ENCODE results near the gene KIAA0753.

KIAA0753 gene

GRCh38 chr17:6627019-6627418 lies 13.5 kb downstream of the KIAA0753 start:
- H3K4me3 ChIP-seq (ENCODE audit: low read length): no peak overlapping the region
- no peak overlapping the region for H3K4me2 ChIP-seq (ENCODE audit: low read length)
- no peaks in the 10 kb centered on the region for H3F3A ChIP-seq (ENCODE audit: control insufficient read depth, insufficient read depth)
- no peaks in the 10 kb centered on the region for H3K9me2 ChIP-seq (replicated peaks; ENCODE audit: control insufficient read depth, low read length)
- peaks cover 5% of the 10 kb centered on the region for H3K79me2 ChIP-seq (ENCODE audit: control insufficient read depth, low read length)
- no peak for TF ChIP-seq CTCF (IDR thresholded peaks at IDR 0.05; ENCODE audit: low read depth, low read length, poor library complexity, severe bottlenecking)
- TF ChIP-seq EZH2phosphoT487 (IDR thresholded peaks at IDR 0.05; ENCODE audit: borderline replicate concordance, low read length): no peak
- no peak overlapping the region for H3K27ac ChIP-seq (ENCODE audit: low read depth, low read length)
- no peaks in the 10 kb centered on the region for H3K9me3 ChIP-seq (ENCODE audit: control insufficient read depth, insufficient read depth, low read length)
- H3K4me1 ChIP-seq (ENCODE audit: control insufficient read depth, low read length): no peaks in the 10 kb centered on the region
- no peaks in the 10 kb centered on the region for H3K27me3 ChIP-seq (ENCODE audit: control insufficient read depth, low read length)
- H4K20me1 ChIP-seq (ENCODE audit: control insufficient read depth, insufficient read depth, low read depth, low read length): no peaks in the 10 kb centered on the region
- peaks cover 75% of the 10 kb centered on the region for H3K36me3 ChIP-seq (ENCODE audit: control insufficient read depth, low read length)

- Histone ChIP-seq H3K4me2 (ENCODE audit: low read length) (no peak overlapping the region), H3K9me2 (replicated peaks; ENCODE audit: control insufficient read depth, low read length) (no peaks in the 10 kb centered on the region), H3K36me3 (ENCODE audit: control insufficient read depth, low read length) (peaks cover 77% of the 10 kb centered on the region), H3K4me1 (ENCODE audit: control insufficient read depth, low read length) (no peaks in the 10 kb centered on the region), H4K20me1 (ENCODE audit: control insufficient read depth, insufficient read depth, low read depth, low read length) (no peaks in the 10 kb centered on the region), H3K9me3 (ENCODE audit: control insufficient read depth, insufficient read depth, low read length) (no peaks in the 10 kb centered on the region), H3K27ac (ENCODE audit: low read depth, low read length) (no peak overlapping the region), H3K79me2 (ENCODE audit: control insufficient read depth, low read length) (peaks cover 5% of the 10 kb centered on the region), H3K27me3 (ENCODE audit: control insufficient read depth, low read length) (no peaks in the 10 kb centered on the region), H3K4me3 (ENCODE audit: low read length) (no peak overlapping the region), H3F3A (ENCODE audit: control insufficient read depth, insufficient read depth) (no peaks in the 10 kb centered on the region)
- TF ChIP-seq EZH2phosphoT487 (IDR thresholded peaks at IDR 0.05; ENCODE audit: borderline replicate concordance, low read length): no peak
- no peak for TF ChIP-seq CTCF (IDR thresholded peaks at IDR 0.05; ENCODE audit: low read depth, low read length, poor library complexity, severe bottlenecking)
These were observed 13.9 kb downstream of the KIAA0753 start for GRCh38 chr17:6626616-6627015.

GRCh38 chr17:6623941-6624340 lies 16.6 kb downstream of the KIAA0753 start:
- H3K4me1 ChIP-seq (ENCODE audit: control insufficient read depth, low read length): no peaks in the 10 kb centered on the region
- TF ChIP-seq CTCF (IDR thresholded peaks at IDR 0.05; ENCODE audit: low read depth, low read length, poor library complexity, severe bottlenecking) (no peak), EZH2phosphoT487 (IDR thresholded peaks at IDR 0.05; ENCODE audit: borderline replicate concordance, low read length) (no peak)
- H3K27me3 ChIP-seq (ENCODE audit: control insufficient read depth, low read length): no peaks in the 10 kb centered on the region
- peaks cover 71% of the 10 kb centered on the region for H3K36me3 ChIP-seq (ENCODE audit: control insufficient read depth, low read length)
- H3K79me2 ChIP-seq (ENCODE audit: control insufficient read depth, low read length): peaks cover 5% of the 10 kb centered on the region
- H3K4me3 ChIP-seq (ENCODE audit: low read length): no peak overlapping the region
- H3K9me3 ChIP-seq (ENCODE audit: control insufficient read depth, insufficient read depth, low read length): no peaks in the 10 kb centered on the region
- no peaks in the 10 kb centered on the region for H3F3A ChIP-seq (ENCODE audit: control insufficient read depth, insufficient read depth)
- H3K27ac ChIP-seq (ENCODE audit: low read depth, low read length): no peak overlapping the region
- H3K9me2 ChIP-seq (replicated peaks; ENCODE audit: control insufficient read depth, low read length): no peaks in the 10 kb centered on the region
- no peaks in the 10 kb centered on the region for H4K20me1 ChIP-seq (ENCODE audit: control insufficient read depth, insufficient read depth, low read depth, low read length)
- no peak overlapping the region for H3K4me2 ChIP-seq (ENCODE audit: low read length)

GRCh38 chr17:6611231-6611630 lies 29.3 kb downstream of the KIAA0753 start:
- TF ChIP-seq EZH2phosphoT487 (IDR thresholded peaks at IDR 0.05; ENCODE audit: borderline replicate concordance, low read length) (no peak), CTCF (IDR thresholded peaks at IDR 0.05; ENCODE audit: low read depth, low read length, poor library complexity, severe bottlenecking) (no peak)
- Histone ChIP-seq H3K4me2 (ENCODE audit: low read length) (no peak overlapping the region), H3K9me2 (replicated peaks; ENCODE audit: control insufficient read depth, low read length) (no peaks in the 10 kb centered on the region), H4K20me1 (ENCODE audit: control insufficient read depth, insufficient read depth, low read depth, low read length) (peaks cover 3% of the 10 kb centered on the region; the same call in 1 of the 2 replicates), H3K36me3 (ENCODE audit: control insufficient read depth, low read length) (peaks cover 46% of the 10 kb centered on the region), H3K9me3 (ENCODE audit: control insufficient read depth, insufficient read depth, low read length) (no peaks in the 10 kb centered on the region), H3K27me3 (ENCODE audit: control insufficient read depth, low read length) (no peaks in the 10 kb centered on the region), H3K27ac (ENCODE audit: low read depth, low read length) (no peak overlapping the region), H3F3A (ENCODE audit: control insufficient read depth, insufficient read depth) (no peaks in the 10 kb centered on the region), H3K4me3 (ENCODE audit: low read length) (no peak overlapping the region), H3K4me1 (ENCODE audit: control insufficient read depth, low read length) (no peaks in the 10 kb centered on the region), H3K79me2 (ENCODE audit: control insufficient read depth, low read length) (no peaks in the 10 kb centered on the region)
